Ascending aorta (tissue), 2 donors: Measurements from ENCODE around the gene SCGB3A1. TPM values are rescaled to one million over a fixed set of nuclear protein-coding genes. Genes with fewer than 3 reads are reported as not detected.

Experiments used
- DNase-seq, 2 donors: peaks; one replicate each; pipeline ENCODE4 v3.0.0-alpha.2; 2019; ENCODE audit warnings: low spot score in 2 of 2
- H3K27ac ChIP-seq, 2 donors: fragments of 200-600 bp; sonication (generic); one replicate each; pipeline ENCODE4 v1.5.1; 2016 to 2017; ENCODE audit warnings: mild to moderate bottlenecking in 1 of 2
- H3K27me3 ChIP-seq: fragments of 200-600 bp; sonication (generic); one replicate; pipeline ENCODE4 v1.5.1; 2017
- H3K36me3 ChIP-seq, 2 donors: fragments of 200-600 bp; sonication (generic); one replicate each; pipeline ENCODE4 v1.5.1; 2016
- H3K4me1 ChIP-seq, 2 donors: fragments of 200-600 bp; sonication (generic); one replicate each; pipeline ENCODE4 v1.5.1; 2016 to 2017; ENCODE audit warnings: mild to moderate bottlenecking in 1 of 2
- H3K4me3 ChIP-seq, 2 donors: fragments of 200-600 bp; sonication (generic); one replicate each; pipeline ENCODE4 v1.5.1; 2016 to 2017; ENCODE audit warnings: mild to moderate bottlenecking in 1 of 2
- H3K9me3 ChIP-seq, 2 donors: fragments of 200-600 bp; sonication (generic); one replicate each; pipeline ENCODE4 v1.5.1; 2016
- CTCF ChIP-seq, 3 experiments: fragments of 200-600 bp in 2 of 3; fragments of 450-650 bp in 1 of 3; sonication (generic) in 2 of 3; IDR thresholded peaks; one replicate each; pipeline ENCODE4 v1.5.1; 2016 to 2019; ENCODE audit warnings: antibody characterized with exemption in 3 of 3, mild to moderate bottlenecking in 1 of 3, moderate library complexity in 1 of 3
- intact Hi-C: fragments of 100-400 bp; cut with DNase I; formaldehyde crosslinking; loops from one replicate; pipeline ENCODE4 v1.15.1; 2023
- total RNA-seq: library from RNA; depleted of rRNA; stranded (reverse); fragments of >200 nt; gene quantifications from one replicate; pipeline ENCODE4 v1.1.0, GENCODE V29; 2016

SCGB3A1 gene
- total RNA-seq, 1 donor from 2014 or later, result not detected

GRCh38 chr5:180630426-180630825, 39.1 kb upstream of the SCGB3A1 start:
- DNase-seq, result no peak
- Histone ChIP-seq H3K4me1 (no peaks in the 10 kb centered on the region), H3K27me3 (no peaks in the 10 kb centered on the region), H3K4me3 (no peak overlapping the region), H3K36me3 (no peaks in the 10 kb centered on the region), H3K9me3 (no peaks in the 10 kb centered on the region), H3K27ac (no peak overlapping the region)
- intact Hi-C loops, result no loop called here
- no peak for TF ChIP-seq CTCF (IDR thresholded peaks at IDR 0.05)

DNA sequence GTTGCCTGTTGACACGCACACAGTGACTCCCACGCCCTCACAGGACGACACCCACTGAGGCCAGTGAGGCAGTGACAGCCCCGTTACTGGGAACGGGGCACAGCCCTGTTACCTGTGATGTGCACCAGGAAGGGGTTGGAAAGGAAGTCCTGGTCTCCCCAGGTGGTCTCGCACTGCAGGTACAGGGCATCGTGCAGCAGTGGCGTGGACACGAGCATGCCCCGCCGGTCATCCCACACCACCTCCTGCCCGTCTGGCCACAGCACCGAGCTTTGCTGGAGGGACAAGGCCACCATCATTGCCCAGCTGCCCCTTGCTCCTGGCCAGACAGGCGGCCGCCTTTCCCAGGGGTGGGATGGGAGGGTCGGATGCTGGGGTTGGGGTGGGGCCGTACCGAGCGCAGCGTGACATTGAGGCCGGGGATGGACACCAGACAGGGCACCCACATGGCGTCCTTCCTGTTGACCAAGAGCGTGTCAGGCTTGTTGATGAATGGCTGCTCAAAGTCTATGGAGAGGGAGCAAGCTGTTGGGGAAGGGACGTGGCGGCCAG, 38.6 kb upstream of the SCGB3A1 start:
- Histone ChIP-seq H3K4me3 (no peak overlapping the region), H3K9me3 (no peaks in the 10 kb centered on the region), H3K27ac (no peak overlapping the region), H3K27me3 (no peaks in the 10 kb centered on the region), H3K36me3 (no peaks in the 10 kb centered on the region), H3K4me1 (no peaks in the 10 kb centered on the region)
- no peak for DNase-seq
- no peak for TF ChIP-seq CTCF (IDR thresholded peaks at IDR 0.05)
- intact Hi-C loops, result no loop called here

- DNase-seq, result no peak
- Histone ChIP-seq H3K9me3 (no peaks in the 10 kb centered on the region), H3K4me1 (no peaks in the 10 kb centered on the region), H3K4me3 (no peak overlapping the region), H3K27ac (no peak overlapping the region), H3K36me3 (no peaks in the 10 kb centered on the region), H3K27me3 (no peaks in the 10 kb centered on the region)
- no peak for TF ChIP-seq CTCF (IDR thresholded peaks at IDR 0.05)
- intact Hi-C loops, result no loop called here
Measured at GRCh38 chr5:180628827-180629750, 37.8 kb upstream of the SCGB3A1 start.

DNA sequence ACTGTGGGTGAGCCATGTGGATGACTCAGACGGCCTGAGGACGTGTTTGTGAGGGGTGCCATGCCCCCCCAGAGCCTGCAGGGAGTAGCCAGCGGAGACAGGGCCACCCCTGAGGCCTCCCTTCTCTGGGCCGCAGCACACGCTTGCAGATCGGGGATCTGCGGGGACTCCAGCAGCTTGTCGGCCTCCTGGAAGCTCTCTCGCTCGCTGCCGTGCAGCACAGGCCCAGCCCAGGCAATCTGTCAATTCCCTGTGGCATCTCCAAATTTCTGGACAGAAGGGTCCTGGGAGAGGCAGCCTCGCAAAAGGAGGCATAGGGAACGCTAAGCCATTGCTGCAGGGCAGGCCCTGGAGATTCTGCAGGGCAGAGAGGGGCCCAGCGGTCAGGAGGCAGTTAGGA, 36.9 kb upstream of the SCGB3A1 start:
- Histone ChIP-seq H3K4me3 (no peak overlapping the region), H3K27me3 (no peaks in the 10 kb centered on the region), H3K4me1 (no peaks in the 10 kb centered on the region), H3K9me3 (no peaks in the 10 kb centered on the region), H3K27ac (no peak overlapping the region), H3K36me3 (no peaks in the 10 kb centered on the region)
- no peak for DNase-seq
- intact Hi-C loops, result no loop called here
- no peak for TF ChIP-seq CTCF (IDR thresholded peaks at IDR 0.05)

DNA sequence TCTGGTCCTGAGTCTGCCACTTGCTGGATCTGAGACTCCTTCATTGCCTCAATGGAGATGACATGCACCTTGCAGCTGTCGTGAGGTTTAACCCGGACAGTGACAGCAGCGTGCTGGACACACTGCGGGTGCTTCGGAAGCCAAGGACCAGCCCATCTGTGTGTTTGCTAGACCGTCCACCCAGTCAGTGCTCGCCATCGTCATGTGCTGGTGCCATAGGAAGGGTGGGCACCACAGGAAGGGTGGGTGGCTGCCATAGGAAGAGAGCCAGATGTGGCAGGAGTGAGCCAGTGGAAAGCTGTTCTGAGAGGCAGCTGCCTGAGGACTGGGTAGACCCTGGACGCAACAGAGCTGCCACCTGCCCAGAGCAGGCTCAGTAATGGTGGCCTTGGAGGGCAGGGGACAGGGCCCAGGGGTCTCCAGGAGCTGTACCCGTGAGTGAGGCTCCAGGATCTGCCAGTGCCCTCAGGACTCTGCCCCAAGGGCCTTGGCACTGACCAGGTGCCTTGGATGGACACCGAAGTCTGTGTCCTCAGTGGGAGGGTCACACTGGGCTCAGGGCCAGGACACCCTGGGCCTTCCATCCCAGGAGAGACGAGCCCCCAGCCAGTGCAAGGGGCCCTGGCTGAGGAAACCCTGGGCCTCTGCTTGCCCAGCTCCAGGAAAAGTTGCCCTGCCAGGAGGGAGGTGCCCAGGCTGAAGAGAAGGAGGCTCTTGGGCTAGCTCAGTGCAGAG, 36.3 kb upstream of the SCGB3A1 start:
- Histone ChIP-seq H3K9me3 (no peaks in the 10 kb centered on the region), H3K27ac (no peak overlapping the region), H3K4me1 (no peaks in the 10 kb centered on the region), H3K36me3 (no peaks in the 10 kb centered on the region), H3K27me3 (no peaks in the 10 kb centered on the region), H3K4me3 (no peak overlapping the region)
- no peak for DNase-seq
- intact Hi-C loops, result no loop called here
- no peak for TF ChIP-seq CTCF (IDR thresholded peaks at IDR 0.05)
